Right atrium auricular region (tissue), 2 donors: ENCODE results near the gene SIGLEC12. TPM values are rescaled to one million over a fixed set of nuclear protein-coding genes. Genes with fewer than 3 reads are reported as not detected.

ENCODE experiments used
- DNase-seq: peaks from one replicate; pipeline ENCODE4 v3.0.0-alpha.2; 2019; ENCODE audit warnings: low spot score
- H3K27ac ChIP-seq, 2 donors: fragments of 200-600 bp; sonication (generic); 1 replicate in 1 of 2; 2 replicates in 1 of 2; pipeline ENCODE4 v1.5.1; 2016 to 2019
- H3K27me3 ChIP-seq, 2 donors: fragments of 200-600 bp; sonication (generic); one replicate each; pipeline versions ENCODE4 v1.5.1 to v1.6.0; 2017 to 2019
- H3K36me3 ChIP-seq: fragments of 200-600 bp; sonication (generic); one replicate; pipeline ENCODE4 v1.5.1; 2016
- H3K4me1 ChIP-seq, 2 donors: fragments of 200-600 bp; sonication (generic); one replicate each; pipeline versions ENCODE4 v1.5.1 to v1.6.0; 2017 to 2019
- H3K4me3 ChIP-seq, 2 donors: fragments of 200-600 bp; sonication (generic); 1 replicate in 1 of 2; 2 replicates in 1 of 2; pipeline ENCODE4 v1.5.1; 2017 to 2019; ENCODE audit warnings: mild to moderate bottlenecking in 1 of 2, moderate library complexity in 1 of 2
- H3K9me3 ChIP-seq, 2 donors: fragments of 200-600 bp; sonication (generic); one replicate each; pipeline ENCODE4 v1.5.1; 2019
- CTCF ChIP-seq, 2 donors: fragments of 200-600 bp; sonication (generic); IDR thresholded peaks; one replicate each; pipeline ENCODE4 v1.5.1; 2019; ENCODE audit warnings: antibody characterized with exemption in 2 of 2
- total RNA-seq, 2 donors: library from RNA; depleted of rRNA; stranded (reverse); fragments of >200 nt; gene quantifications; one replicate each; pipeline ENCODE4 v1.1.0, GENCODE V29; 2016

The SIGLEC12 gene
- total RNA-seq, 2 donors from 2014 or later: not detected

GRCh38 chr19:51529301-51529700 lies 27.7 kb upstream of the SIGLEC12 start:
- H3K9me3 ChIP-seq: no peaks in the 10 kb centered on the region
- no peak for DNase-seq
- H3K4me1 ChIP-seq: no peaks in the 10 kb centered on the region
- H3K4me3 ChIP-seq: no peak overlapping the region
- H3K27ac ChIP-seq: no peak overlapping the region
- TF ChIP-seq CTCF (IDR thresholded peaks at IDR 0.05): no peak
- no peaks in the 10 kb centered on the region for H3K36me3 ChIP-seq
- H3K27me3 ChIP-seq: no peaks in the 10 kb centered on the region

GRCh38 chr19:51525651-51526050 lies 24.1 kb upstream of the SIGLEC12 start:
- no peak overlapping the region for H3K27ac ChIP-seq
- TF ChIP-seq CTCF (IDR thresholded peaks at IDR 0.05): no peak

GRCh38 chr19:51524666-51525264 lies 23.2 kb upstream of the SIGLEC12 start:
- Histone ChIP-seq H3K27ac (no peak overlapping the region), H3K4me1 (no peaks in the 10 kb centered on the region), H3K27me3 (no peaks in the 10 kb centered on the region), H3K4me3 (no peak overlapping the region), H3K9me3 (no peaks in the 10 kb centered on the region), H3K36me3 (no peaks in the 10 kb centered on the region)
- no peak for DNase-seq
- TF ChIP-seq CTCF (IDR thresholded peaks at IDR 0.05): no peak

More at GRCh38 chr19:51525651-51526050, 24.1 kb upstream of the SIGLEC12 start:
- Histone ChIP-seq H3K4me1 (no peaks in the 10 kb centered on the region), H3K9me3 (no peaks in the 10 kb centered on the region), H3K4me3 (no peak overlapping the region), H3K36me3 (no peaks in the 10 kb centered on the region), H3K27me3 (no peaks in the 10 kb centered on the region)
- DNase-seq: no peak

- no peak overlapping the region for H3K27ac ChIP-seq
- H3K4me3 ChIP-seq: no peak overlapping the region
- TF ChIP-seq CTCF (IDR thresholded peaks at IDR 0.05): no peak
- H3K36me3 ChIP-seq: no peaks in the 10 kb centered on the region
- no peaks in the 10 kb centered on the region for H3K4me1 ChIP-seq
- no peaks in the 10 kb centered on the region for H3K9me3 ChIP-seq
- DNase-seq: no peak
- no peaks in the 10 kb centered on the region for H3K27me3 ChIP-seq
Measured at GRCh38 chr19:51521781-51522180, 20.2 kb upstream of the SIGLEC12 start.

GRCh38 chr19:51521357-51521756 lies 19.8 kb upstream of the SIGLEC12 start:
- no peaks in the 10 kb centered on the region for H3K9me3 ChIP-seq
- H3K27ac ChIP-seq: no peak overlapping the region
- H3K27me3 ChIP-seq: no peaks in the 10 kb centered on the region
- no peak for TF ChIP-seq CTCF (IDR thresholded peaks at IDR 0.05)
- no peaks in the 10 kb centered on the region for H3K36me3 ChIP-seq
- H3K4me1 ChIP-seq: no peaks in the 10 kb centered on the region
- DNase-seq: no peak
- no peak overlapping the region for H3K4me3 ChIP-seq

- no peaks in the 10 kb centered on the region for H3K9me3 ChIP-seq
- no peaks in the 10 kb centered on the region for H3K36me3 ChIP-seq
- H3K4me3 ChIP-seq: no peak overlapping the region
- DNase-seq: no peak
- H3K4me1 ChIP-seq: no peaks in the 10 kb centered on the region
- TF ChIP-seq CTCF (IDR thresholded peaks at IDR 0.05): no peak
- H3K27me3 ChIP-seq: no peaks in the 10 kb centered on the region
- H3K27ac ChIP-seq: no peak overlapping the region
Measured at GRCh38 chr19:51520728-51521127, 19.1 kb upstream of the SIGLEC12 start.
